Measurements from ENCODE around the gene FGGY. TPM values are rescaled to one million over a fixed set of nuclear protein-coding genes. Genes with fewer than 3 reads are reported as not detected.
A peak's percentile ranks its signal among the peaks of the same experiment; 100 is the strongest.

FGGY gene
- total RNA-seq, 1 donor from 2014 or later, result 31.2 TPM

DNA sequence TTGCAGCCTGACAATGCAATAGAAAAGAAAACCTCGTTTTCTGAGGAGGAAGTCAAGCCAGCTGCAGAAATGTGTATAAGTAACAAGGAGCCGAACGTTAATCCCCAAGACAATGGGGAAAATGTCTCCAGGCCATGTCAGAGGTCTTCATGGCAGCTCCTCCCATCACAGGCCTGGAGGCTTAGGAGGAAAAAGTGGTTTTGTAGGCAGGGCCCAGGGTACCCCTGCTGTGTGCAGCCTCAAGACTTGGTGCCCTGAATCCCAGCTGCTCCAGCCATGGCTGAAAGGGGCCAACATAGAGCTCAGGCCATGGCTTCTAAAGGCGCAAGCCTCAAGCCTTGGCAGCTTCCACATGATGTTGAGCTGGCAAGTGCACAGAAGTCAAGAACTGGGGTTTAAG, 439.9 kb downstream of the FGGY start:
- H3K27me3 ChIP-seq (ENCODE audit: low read depth), result no peaks in the 10 kb centered on the region

DNA sequence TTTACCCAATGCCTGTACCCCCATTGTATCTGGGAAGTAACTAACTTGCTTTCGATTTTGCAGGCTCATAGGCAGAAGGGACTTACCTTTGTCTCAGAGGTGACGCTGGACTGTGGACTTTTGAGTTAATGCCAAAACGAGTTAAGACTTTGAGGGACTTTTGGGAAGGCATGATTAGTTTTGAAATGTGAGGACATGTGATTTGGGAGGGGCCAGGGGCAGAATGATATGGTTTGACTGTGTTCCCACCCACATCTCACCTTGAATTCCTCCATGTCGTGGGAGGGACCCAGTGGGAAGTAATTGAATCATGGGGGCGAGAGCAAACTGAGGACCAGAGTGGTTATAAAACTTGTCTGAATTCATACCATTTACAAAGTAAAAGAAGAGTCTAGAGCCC, 440.7 kb downstream of the FGGY start:
- intact Hi-C loops (cut with micrococcal nuclease), result no loop called here
- TF ChIP-seq, protein P1, sequence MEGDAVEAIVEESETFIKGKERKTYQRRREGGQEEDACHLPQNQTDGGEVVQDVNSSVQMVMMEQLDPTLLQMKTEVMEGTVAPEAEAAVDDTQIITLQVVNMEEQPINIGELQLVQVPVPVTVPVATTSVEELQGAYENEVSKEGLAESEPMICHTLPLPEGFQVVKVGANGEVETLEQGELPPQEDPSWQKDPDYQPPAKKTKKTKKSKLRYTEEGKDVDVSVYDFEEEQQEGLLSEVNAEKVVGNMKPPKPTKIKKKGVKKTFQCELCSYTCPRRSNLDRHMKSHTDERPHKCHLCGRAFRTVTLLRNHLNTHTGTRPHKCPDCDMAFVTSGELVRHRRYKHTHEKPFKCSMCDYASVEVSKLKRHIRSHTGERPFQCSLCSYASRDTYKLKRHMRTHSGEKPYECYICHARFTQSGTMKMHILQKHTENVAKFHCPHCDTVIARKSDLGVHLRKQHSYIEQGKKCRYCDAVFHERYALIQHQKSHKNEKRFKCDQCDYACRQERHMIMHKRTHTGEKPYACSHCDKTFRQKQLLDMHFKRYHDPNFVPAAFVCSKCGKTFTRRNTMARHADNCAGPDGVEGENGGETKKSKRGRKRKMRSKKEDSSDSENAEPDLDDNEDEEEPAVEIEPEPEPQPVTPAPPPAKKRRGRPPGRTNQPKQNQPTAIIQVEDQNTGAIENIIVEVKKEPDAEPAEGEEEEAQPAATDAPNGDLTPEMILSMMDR (IDR thresholded peaks at IDR 0.05; ENCODE audit: borderline replicate concordance), result no peak
- Histone ChIP-seq H3K4me3 (no peak overlapping the region), H3K9me3 (replicated peaks) (peaks cover 6% of the 10 kb centered on the region), H3K4me1 (peaks cover 25% of the 10 kb centered on the region), H3K27me3 (ENCODE audit: low read depth) (no peaks in the 10 kb centered on the region), H3K27ac (replicated peaks) (no peak overlapping the region), H3K36me3 (no peaks in the 10 kb centered on the region)
- DNase-seq, result no peak

More for the DNA sequence above, 439.9 kb downstream of the FGGY start:
- H3K27ac ChIP-seq (replicated peaks), result no peak overlapping the region
- TF ChIP-seq, protein P1 (IDR thresholded peaks at IDR 0.05; ENCODE audit: borderline replicate concordance), result no peak
- peaks cover 25% of the 10 kb centered on the region for H3K4me1 ChIP-seq
- DNase-seq, result no peak
- no peak overlapping the region for H3K4me3 ChIP-seq
- intact Hi-C loops (cut with micrococcal nuclease), result no loop called here
- H3K36me3 ChIP-seq, result no peaks in the 10 kb centered on the region
- peaks cover 6% of the 10 kb centered on the region for H3K9me3 ChIP-seq (replicated peaks)

DNA sequence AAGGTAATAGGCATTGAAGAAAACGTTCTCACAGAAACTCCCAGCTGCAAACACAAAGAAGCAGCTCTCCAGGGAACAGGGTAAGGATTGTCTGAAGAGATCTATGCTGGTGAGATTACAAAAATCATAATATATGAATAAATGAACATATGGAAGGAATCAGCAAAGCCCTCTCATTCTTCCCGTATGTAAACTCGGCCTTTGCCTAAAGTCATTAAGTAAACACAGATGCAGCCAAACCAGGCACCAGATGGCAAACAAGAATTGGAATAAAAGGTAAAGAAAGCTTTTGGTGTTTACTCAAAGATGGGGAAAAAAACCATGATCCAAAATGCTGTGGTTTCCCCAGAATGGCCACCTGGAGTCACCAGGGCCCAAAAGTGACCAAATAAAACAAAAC, 441.3 kb downstream of the FGGY start:
- no peak overlapping the region for H3K27ac ChIP-seq (replicated peaks)
- intact Hi-C loops (cut with micrococcal nuclease), result no loop called here

GRCh38 chr1:59738591-59739015, 441.7 kb downstream of the FGGY start:
- Histone ChIP-seq H3K27me3 (ENCODE audit: low read depth) (no peaks in the 10 kb centered on the region), H3K27ac (replicated peaks) (peak overlapping the region; percentile 12), H3K36me3 (no peaks in the 10 kb centered on the region), H3K9me3 (replicated peaks) (peaks cover 6% of the 10 kb centered on the region), H3K4me3 (no peak overlapping the region), H3K4me1 (peaks cover 30% of the 10 kb centered on the region)
- no peak for DNase-seq
- intact Hi-C loops (cut with micrococcal nuclease), result no loop called here
- TF ChIP-seq, protein P1 (IDR thresholded peaks at IDR 0.05; ENCODE audit: borderline replicate concordance), result no peak

More for the DNA sequence above, 441.3 kb downstream of the FGGY start:
- Histone ChIP-seq H3K27me3 (ENCODE audit: low read depth) (no peaks in the 10 kb centered on the region), H3K9me3 (replicated peaks) (peaks cover 6% of the 10 kb centered on the region), H3K4me3 (no peak overlapping the region), H3K4me1 (peaks cover 25% of the 10 kb centered on the region), H3K36me3 (no peaks in the 10 kb centered on the region)
- DNase-seq, result no peak
- TF ChIP-seq, protein P1 (IDR thresholded peaks at IDR 0.05; ENCODE audit: borderline replicate concordance), result no peak

GRCh38 chr1:59739111-59739510, 442.2 kb downstream of the FGGY start:
- TF ChIP-seq, protein P1 (IDR thresholded peaks at IDR 0.05; ENCODE audit: borderline replicate concordance), result no peak
- peak overlapping the region; percentile 12 for H3K27ac ChIP-seq (replicated peaks)
- intact Hi-C loops (cut with micrococcal nuclease), result no loop called here
- DNase-seq, result no peak
- H3K27me3 ChIP-seq (ENCODE audit: low read depth), result no peaks in the 10 kb centered on the region
- H3K4me1 ChIP-seq, result peaks cover 35% of the 10 kb centered on the region
- peaks cover 6% of the 10 kb centered on the region for H3K9me3 ChIP-seq (replicated peaks)
- H3K4me3 ChIP-seq, result no peak overlapping the region
- H3K36me3 ChIP-seq, result no peaks in the 10 kb centered on the region

All from left ventricle myocardium inferior (tissue), 1 donor.